Epithelial cell of esophagus (primary cell): ENCODE measurements around the gene TARS3.
A peak's percentile ranks its signal among the peaks of the same experiment; 100 is the strongest.

Source experiments
- DNase-seq: peaks from one replicate; pipeline ENCODE4 v3.0.0; 2010; ENCODE audit warnings: low read depth
- H3K4me3 ChIP-seq: 2 replicates; pipeline ENCODE4 v1.5.1; 2011; ENCODE audit warnings: mild to moderate bottlenecking, low read length, control low read depth
- TF ChIP-seq, protein P1 (sequence below): IDR thresholded peaks from 2 replicates; pipeline ENCODE4 v1.5.1; 2011; ENCODE audit warnings: low read depth, mild to moderate bottlenecking, low read length, control low read depth, inconsistent platforms; ENCODE audit not compliant: insufficient read depth; ENCODE audit errors: missing control alignments

TARS3 gene

GRCh38 chr15:101718896-101719295 is 5.4 kb downstream of the TARS3 start:
- TF ChIP-seq, protein P1, sequence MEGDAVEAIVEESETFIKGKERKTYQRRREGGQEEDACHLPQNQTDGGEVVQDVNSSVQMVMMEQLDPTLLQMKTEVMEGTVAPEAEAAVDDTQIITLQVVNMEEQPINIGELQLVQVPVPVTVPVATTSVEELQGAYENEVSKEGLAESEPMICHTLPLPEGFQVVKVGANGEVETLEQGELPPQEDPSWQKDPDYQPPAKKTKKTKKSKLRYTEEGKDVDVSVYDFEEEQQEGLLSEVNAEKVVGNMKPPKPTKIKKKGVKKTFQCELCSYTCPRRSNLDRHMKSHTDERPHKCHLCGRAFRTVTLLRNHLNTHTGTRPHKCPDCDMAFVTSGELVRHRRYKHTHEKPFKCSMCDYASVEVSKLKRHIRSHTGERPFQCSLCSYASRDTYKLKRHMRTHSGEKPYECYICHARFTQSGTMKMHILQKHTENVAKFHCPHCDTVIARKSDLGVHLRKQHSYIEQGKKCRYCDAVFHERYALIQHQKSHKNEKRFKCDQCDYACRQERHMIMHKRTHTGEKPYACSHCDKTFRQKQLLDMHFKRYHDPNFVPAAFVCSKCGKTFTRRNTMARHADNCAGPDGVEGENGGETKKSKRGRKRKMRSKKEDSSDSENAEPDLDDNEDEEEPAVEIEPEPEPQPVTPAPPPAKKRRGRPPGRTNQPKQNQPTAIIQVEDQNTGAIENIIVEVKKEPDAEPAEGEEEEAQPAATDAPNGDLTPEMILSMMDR = no peak
- DNase-seq = no peak
- no peak overlapping the region for H3K4me3 ChIP-seq

- no peak overlapping the region for H3K4me3 ChIP-seq
- TF ChIP-seq, protein P1 = no peak
- no peak for DNase-seq
Measured at GRCh38 chr15:101712078-101712477, 12.2 kb downstream of the TARS3 start.

- TF ChIP-seq, protein P1 = no peak
- no peak overlapping the region for H3K4me3 ChIP-seq
- DNase-seq = peak; percentile 43
Measured at GRCh38 chr15:101710806-101711205, 13.5 kb downstream of the TARS3 start.

DNA sequence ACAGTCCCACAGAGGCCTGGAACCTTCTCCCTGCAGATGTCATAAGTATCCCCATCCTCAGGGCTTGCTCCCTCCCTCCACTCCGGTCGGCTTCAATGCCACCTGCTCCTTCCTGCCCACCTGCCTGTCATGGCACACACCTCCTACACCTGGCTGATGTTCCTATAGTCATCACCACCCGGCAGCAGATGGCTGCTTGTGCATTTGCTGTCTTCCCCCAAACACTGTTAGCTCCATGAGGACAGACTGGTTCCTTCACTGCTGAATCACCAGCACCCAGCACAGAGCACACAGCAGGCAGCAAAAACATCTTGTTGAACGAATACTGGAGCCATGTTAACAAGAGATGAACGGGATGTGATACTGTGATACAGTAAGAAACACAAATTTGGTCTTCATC is 14.8 kb downstream of the TARS3 start:
- no peak for DNase-seq
- TF ChIP-seq, protein P1 = no peak
- no peak overlapping the region for H3K4me3 ChIP-seq

GRCh38 chr15:101707983-101708382 is 16.3 kb downstream of the TARS3 start:
- no peak for DNase-seq
- H3K4me3 ChIP-seq = no peak overlapping the region
- TF ChIP-seq, protein P1 = no peak

DNA sequence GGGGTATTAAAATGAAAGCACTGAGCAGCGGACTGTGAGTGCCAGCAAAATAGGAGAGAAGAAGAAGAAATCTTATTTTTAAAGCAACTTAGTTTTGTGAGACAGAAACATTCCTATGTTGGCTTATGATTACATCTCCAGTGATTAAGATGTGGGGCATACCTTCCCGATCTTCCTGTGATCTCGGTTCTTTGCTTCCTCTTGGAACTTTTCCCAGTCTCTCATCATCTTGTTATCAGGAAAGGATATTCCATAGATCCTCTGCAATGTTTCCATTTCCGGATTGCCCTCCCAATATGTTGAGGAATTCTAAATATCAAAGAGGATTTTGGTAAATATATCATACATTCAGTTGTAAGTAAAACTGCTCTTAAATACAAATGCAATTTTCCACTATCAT is 22.2 kb downstream of the TARS3 start:
- no peak overlapping the region for H3K4me3 ChIP-seq
- no peak for DNase-seq
- TF ChIP-seq, protein P1 = no peak

- TF ChIP-seq, protein P1 = no peak
- no peak overlapping the region for H3K4me3 ChIP-seq
- DNase-seq = peak; percentile 55
Measured at GRCh38 chr15:101698314-101698713, 26.0 kb downstream of the TARS3 start.
